ENCODE results near the gene ZDHHC14.

DNA sequence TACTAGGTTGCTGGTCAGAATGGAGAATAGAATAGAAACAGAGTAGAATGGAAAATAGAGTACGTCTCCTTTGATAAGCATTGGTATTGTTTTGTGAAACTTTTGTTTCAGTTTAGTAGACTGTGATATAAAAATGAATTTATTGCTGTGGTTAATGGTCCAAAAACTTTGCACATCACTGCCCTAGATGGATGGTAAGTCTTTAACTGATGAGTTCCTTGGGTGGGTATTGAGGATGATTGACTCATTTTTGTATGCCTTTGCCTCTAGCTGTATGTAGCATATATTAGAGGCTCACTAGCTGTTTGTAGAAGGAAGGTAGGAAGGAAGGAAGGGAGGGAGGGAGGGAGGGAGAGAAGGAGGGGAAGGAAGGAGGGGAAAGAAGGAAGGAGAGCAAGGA lies 48.3 kb downstream of the ZDHHC14 start:
- no peak for TF ChIP-seq POLR2A (IDR thresholded peaks at IDR 0.05; ENCODE audit: low read length)
- TF ChIP-seq GATA1 (IDR thresholded peaks at IDR 0.05; ENCODE audit: low read depth, low read length): no peak
